Spinal cord (tissue), 10 donors: ENCODE measurements around the gene MYO1B. TPM values are rescaled to one million over a fixed set of nuclear protein-coding genes. Genes with fewer than 3 reads are reported as not detected.

ENCODE experiments used
- DNase-seq, 6 donors: peaks; one replicate each; pipeline versions ENCODE4 v3.0.0 to v3.0.0-alpha.2; 2013 to 2015; ENCODE audit warnings: low spot score in 6 of 6, low read depth in 4 of 6
- H3K27ac ChIP-seq: one replicate; pipeline ENCODE4 v1.5.1; 2013; ENCODE audit warnings: low read depth, low read length, control low read depth
- H3K27me3 ChIP-seq: one replicate; pipeline ENCODE4 v1.6.1; 2013; ENCODE audit warnings: low read length; ENCODE audit not compliant: control insufficient read depth, insufficient read depth
- H3K36me3 ChIP-seq: one replicate; pipeline ENCODE4 v1.6.1; 2013; ENCODE audit warnings: low read length; ENCODE audit not compliant: control insufficient read depth, insufficient read depth
- H3K4me1 ChIP-seq: one replicate; pipeline ENCODE4 v1.6.1; 2013; ENCODE audit warnings: low read length; ENCODE audit not compliant: control insufficient read depth, insufficient read depth
- H3K4me3 ChIP-seq: one replicate; pipeline ENCODE4 v1.5.1; 2013; ENCODE audit warnings: low read depth, low read length, control low read depth
- H3K9me3 ChIP-seq: one replicate; pipeline ENCODE4 v1.6.1; 2013; ENCODE audit warnings: low read length; ENCODE audit not compliant: control insufficient read depth, insufficient read depth
- WGBS: methylation state at CpG from one replicate; pipeline ENCODE4 v1.1.5; 2013; ENCODE audit warnings: missing lambda C conversion rate; ENCODE audit not compliant: insufficient coverage; 5-methylcytosine and 5-hydroxymethylcytosine counted together
- polyA plus RNA-seq, 2 donors: library from polyadenylated mRNA; unstranded; fragments of 120-200 nt; gene quantifications; one replicate each; pipeline ENCODE4 v1.2.1, GENCODE V29; 2013; ENCODE audit not compliant: insufficient read length in 2 of 2
- total RNA-seq, 2 donors: library from RNA; depleted of rRNA in 1 of 2; stranded (reverse); fragments of 120-200 nt in 1 of 2; fragments of >200 nt in 1 of 2; gene quantifications; one replicate each; pipeline versions ENCODE4 v1.2.3 to v1.2.4, GENCODE V29; 2013 to 2014
- donor health status: healthy.

The MYO1B gene
- total and polyA plus RNA-seq, 4 donors, result 33.5 to 67.6 (median 54.5) TPM

DNA sequence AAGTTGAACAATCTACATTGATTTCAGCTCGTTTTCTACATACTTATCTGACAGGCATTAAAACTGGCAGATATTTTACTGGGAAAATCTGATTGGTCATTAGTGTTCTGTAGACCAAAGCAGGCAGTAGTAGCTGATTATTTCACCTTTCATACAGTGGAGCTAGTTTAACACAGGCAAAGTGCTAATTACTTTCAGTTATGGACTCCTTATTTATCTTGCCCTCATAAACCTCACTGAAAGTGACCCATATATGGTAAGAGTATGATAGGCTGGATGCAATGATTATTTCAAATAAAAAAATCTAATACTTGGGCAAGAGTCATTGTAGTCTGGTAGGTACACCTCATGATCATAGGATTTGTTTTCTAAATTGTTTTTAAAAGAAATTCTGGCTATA is 129.7 kb downstream of the MYO1B start:
- Histone ChIP-seq H3K36me3 (no peaks in the 10 kb centered on the region), H3K27ac (no peak overlapping the region), H3K9me3 (no peaks in the 10 kb centered on the region), H3K4me1 (no peaks in the 10 kb centered on the region), H3K27me3 (no peaks in the 10 kb centered on the region), H3K4me3 (no peak overlapping the region)
- no CpG with 5 or more reads among the region's 1 CpG for WGBS
- no peak for DNase-seq

DNA sequence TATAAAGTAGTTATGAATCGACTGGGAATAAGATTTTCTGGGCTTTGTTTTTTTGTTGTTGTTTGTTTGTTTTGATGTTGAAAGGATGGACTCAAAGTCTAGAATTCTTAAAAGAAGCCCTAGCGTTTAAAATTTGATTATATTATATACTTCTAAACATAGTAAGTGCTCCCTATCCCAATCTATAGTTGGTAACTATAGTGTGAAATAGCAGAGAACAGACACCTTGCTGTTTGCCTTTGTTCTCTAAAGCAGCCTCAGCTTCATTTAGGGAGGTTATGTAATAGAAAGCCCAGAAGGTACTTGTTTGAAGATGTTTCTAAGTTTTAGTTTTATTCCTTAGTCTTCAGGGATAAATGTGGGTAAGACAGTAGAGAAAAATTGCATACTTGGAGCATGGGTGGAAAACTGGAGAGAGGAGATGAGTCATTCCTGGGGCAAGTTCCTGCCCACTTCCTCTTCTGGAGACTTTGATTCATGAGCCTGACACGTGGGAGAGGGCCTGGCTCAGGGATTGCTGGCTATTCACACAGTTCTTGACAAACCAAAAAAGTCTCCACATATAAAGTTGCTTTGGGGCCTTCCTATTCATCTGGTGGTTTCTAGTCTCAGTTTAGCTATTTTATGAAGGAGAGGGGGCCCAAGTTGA is 131.9 kb downstream of the MYO1B start:
- Histone ChIP-seq H3K4me1 (no peaks in the 10 kb centered on the region), H3K27me3 (no peaks in the 10 kb centered on the region), H3K9me3 (no peaks in the 10 kb centered on the region), H3K4me3 (no peak overlapping the region), H3K36me3 (no peaks in the 10 kb centered on the region), H3K27ac (no peak overlapping the region)
- no CpG with 5 or more reads among the region's 3 CpGs for WGBS
- peak in 1 of 6 donors; percentile 28 for DNase-seq

DNA sequence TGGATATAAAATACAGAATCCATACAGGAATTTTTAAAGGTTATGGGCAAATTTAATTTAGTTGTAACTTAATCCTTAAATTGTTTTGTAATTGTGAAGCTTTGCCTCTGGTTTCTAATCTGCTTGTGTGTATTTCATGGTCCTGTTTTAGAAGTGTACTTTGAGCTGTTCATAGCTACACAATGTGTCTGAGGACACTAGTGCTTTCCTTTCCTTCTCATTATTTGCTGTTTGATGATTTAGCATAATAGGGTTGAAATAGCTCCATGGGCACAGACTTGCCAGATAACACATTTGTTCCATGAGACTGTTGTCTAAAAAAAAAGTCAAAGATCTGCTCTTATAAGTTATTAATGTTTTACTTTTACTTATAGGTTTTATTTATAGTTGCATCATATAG is 134.2 kb downstream of the MYO1B start:
- Histone ChIP-seq H3K27ac (no peak overlapping the region), H3K4me1 (no peaks in the 10 kb centered on the region), H3K4me3 (no peak overlapping the region), H3K36me3 (no peaks in the 10 kb centered on the region), H3K27me3 (no peaks in the 10 kb centered on the region), H3K9me3 (no peaks in the 10 kb centered on the region)
- no peak for DNase-seq

DNA sequence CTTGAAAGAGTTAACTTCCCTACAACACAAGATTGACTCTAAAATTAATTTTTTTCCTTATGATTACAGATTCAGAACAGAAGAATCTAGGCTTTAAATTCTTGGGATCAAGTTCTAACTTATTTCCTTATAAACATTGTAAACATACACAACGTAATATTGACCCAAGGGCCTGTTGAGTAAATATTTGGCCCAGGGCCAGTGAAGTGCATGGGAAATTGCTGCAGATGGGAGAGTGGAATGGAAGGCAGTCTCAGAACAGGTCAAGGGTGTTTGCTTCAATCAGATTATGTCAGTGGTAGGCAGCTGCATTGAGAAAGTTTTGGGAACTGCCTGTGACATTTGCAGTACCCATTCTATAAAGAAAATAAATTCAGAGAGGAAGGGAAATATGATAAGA is 137.6 kb downstream of the MYO1B start:
- H3K9me3 ChIP-seq, result no peaks in the 10 kb centered on the region
- no peaks in the 10 kb centered on the region for H3K36me3 ChIP-seq
- H3K27me3 ChIP-seq, result no peaks in the 10 kb centered on the region
- H3K4me3 ChIP-seq, result no peak overlapping the region
- DNase-seq, result peak in 1 of 6 donors; percentile 29
- H3K4me1 ChIP-seq, result no peaks in the 10 kb centered on the region
- no CpG with 5 or more reads among the region's 1 CpG for WGBS
- H3K27ac ChIP-seq, result no peak overlapping the region

DNA sequence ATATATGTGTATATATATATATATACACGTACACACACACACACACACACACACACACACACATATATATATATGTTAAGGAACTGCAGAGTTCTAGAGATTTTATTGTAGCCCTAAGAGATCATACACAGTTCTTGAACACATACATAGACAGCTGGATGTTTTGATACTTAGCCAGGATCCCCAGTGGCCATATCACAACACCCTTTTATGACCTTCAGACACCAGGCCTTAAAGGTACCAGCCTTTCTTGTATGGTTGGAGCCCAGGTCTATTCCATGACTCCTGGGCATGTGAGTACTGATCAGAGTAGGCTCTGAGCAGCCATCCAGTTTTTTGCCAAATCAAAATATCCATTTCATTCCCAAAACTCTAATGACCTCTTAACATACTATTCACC is 138.3 kb downstream of the MYO1B start:
- Histone ChIP-seq H3K4me3 (no peak overlapping the region), H3K36me3 (no peaks in the 10 kb centered on the region), H3K4me1 (no peaks in the 10 kb centered on the region), H3K27ac (no peak overlapping the region), H3K27me3 (no peaks in the 10 kb centered on the region), H3K9me3 (no peaks in the 10 kb centered on the region)
- DNase-seq, result no peak
- WGBS, result no CpG with 5 or more reads among the region's 1 CpG

DNA sequence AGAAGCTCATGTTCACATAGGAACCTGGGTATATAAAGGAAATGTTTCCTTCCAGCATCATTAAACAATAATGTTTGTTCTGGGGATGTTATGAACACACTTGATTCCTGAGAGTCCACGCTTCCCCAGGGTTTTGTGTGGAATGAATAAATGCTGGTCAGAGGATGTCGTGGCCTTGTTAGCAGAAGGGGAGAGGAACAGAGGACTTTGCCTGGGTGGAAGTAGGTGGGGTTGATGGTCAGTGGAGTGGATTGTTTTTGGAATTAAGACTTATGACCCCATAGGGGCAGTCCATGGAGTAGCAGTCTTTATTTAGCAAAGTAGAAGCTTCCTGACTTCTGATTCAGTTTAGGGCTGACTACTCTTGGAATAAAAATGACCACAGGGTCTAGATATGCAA is 139.6 kb downstream of the MYO1B start:
- no peak for DNase-seq
- Histone ChIP-seq H3K9me3 (no peaks in the 10 kb centered on the region), H3K27me3 (no peaks in the 10 kb centered on the region), H3K36me3 (no peaks in the 10 kb centered on the region), H3K27ac (peak overlapping the region; percentile 19), H3K4me1 (no peaks in the 10 kb centered on the region), H3K4me3 (no peak overlapping the region)
- WGBS, result 85% methylated on average over 2 of the region's 2 CpGs

DNA sequence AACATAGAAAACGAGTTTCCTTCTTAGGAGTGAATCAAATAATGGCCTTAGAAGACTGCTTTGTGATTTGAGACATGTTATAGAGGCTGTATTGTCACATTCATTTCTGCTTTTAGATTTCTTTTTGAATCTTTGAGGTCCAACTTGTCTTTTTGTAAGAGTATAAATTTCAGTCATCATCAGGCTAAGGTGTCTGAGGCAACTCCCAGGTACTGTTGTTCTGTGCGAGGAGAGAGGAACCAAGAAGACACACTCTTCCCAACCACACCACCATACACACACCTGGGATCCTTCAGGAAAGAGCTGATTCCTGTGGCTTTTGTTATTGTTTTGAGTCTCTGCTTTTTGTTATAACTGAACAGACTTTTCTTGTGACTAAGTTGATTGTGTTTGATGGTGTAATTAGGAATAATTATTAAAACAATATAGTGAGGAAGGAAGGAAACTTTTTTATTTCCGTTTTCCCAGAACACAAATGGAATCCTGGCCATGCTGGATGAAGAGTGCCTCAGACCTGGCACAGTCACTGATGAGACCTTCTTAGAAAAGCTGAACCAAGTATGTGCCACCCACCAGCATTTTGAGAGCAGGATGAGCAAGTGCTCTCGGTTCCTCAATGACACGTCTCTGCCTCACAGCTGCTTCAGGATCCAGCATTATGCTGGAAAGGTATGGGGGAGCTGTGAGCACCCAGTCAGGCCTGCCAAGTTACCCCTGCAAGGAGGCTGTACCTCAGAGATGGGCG is 140.4 kb downstream of the MYO1B start:
- H3K9me3 ChIP-seq, result no peaks in the 10 kb centered on the region
- H3K27ac ChIP-seq, result no peak overlapping the region
- no peak for DNase-seq
- H3K4me1 ChIP-seq, result no peaks in the 10 kb centered on the region
- no peaks in the 10 kb centered on the region for H3K27me3 ChIP-seq
- no peak overlapping the region for H3K4me3 ChIP-seq
- WGBS, result 93% methylated on average over 3 of the region's 6 CpGs
- no peaks in the 10 kb centered on the region for H3K36me3 ChIP-seq

DNA sequence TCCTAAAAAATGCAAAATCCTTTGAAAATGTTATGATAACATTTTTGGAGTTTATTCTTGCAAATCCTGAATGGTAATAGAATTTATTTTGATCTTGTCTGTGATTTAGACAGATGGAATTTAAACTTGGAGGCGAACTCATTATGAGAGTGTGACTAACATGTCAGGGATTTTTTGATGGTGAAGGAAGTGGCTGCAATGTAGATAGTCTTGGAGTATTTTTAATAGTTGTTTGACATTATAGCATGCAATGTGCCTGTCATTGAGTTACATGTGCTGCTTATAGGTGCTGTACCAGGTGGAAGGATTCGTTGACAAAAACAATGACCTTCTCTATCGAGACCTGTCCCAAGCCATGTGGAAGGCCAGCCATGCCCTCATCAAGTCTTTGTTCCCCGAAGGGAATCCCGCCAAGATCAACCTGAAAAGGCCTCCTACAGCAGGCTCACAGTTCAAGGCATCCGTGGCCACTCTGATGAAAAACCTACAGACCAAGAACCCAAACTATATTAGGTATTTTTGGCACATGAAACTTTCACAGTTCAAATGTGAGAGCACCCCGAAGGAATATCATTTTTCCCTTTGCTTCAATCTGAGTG is 141.8 kb downstream of the MYO1B start:
- 88% methylated on average over 4 of the region's 7 CpGs for WGBS
- H3K9me3 ChIP-seq, result no peaks in the 10 kb centered on the region
- peak in 1 of 6 donors; percentile 18 for DNase-seq
- H3K27me3 ChIP-seq, result no peaks in the 10 kb centered on the region
- H3K36me3 ChIP-seq, result peaks cover 5% of the 10 kb centered on the region
- H3K4me1 ChIP-seq, result no peaks in the 10 kb centered on the region
- H3K27ac ChIP-seq, result no peak overlapping the region
- H3K4me3 ChIP-seq, result no peak overlapping the region

DNA sequence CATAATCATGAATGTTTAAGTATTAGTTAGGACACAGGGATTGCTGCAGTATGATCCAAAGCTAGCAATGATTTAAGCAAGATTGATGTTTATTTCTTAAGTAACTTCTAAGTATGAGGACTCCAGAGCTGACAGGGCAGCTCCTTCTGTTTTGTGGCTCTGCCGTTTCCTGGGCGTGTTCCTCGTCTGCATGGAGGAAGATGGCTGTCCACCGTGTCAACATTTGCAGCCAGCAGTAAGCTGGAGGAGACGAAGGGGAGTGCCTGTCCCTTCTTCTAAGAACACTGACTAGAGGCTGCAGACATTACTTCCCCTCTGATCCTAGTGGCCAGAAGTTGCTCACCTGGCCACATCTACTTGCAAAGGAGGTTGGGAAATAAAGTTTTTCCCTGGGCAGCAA is 144.1 kb downstream of the MYO1B start:
- Histone ChIP-seq H3K36me3 (peaks cover 5% of the 10 kb centered on the region), H3K27ac (no peak overlapping the region), H3K4me1 (no peaks in the 10 kb centered on the region), H3K9me3 (no peaks in the 10 kb centered on the region), H3K27me3 (no peaks in the 10 kb centered on the region), H3K4me3 (no peak overlapping the region)
- DNase-seq, result no peak
- WGBS, result 87% methylated on average over 5 of the region's 5 CpGs

DNA sequence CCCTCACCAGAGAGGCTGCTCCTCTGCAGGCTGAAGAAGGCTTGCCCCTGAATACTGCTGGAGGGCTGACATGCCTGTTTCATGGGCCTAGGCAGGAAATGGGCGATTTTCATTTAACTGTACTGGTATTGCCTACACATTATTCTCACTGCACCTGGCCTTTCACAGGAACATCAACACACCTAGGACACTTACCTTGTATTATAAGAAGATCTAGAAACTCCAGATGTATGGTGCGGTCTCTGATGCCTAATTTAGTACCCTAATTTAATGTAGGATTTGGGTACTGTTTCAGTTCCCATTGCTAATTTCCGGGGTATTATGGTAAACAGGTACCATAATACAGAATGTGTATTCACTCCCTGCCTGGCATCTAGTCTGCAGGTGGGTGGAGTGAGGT is 146.0 kb downstream of the MYO1B start:
- 100% methylated on average over 1 of the region's 3 CpGs for WGBS
- DNase-seq, result no peak

More for the DNA sequence above, 146.0 kb downstream of the MYO1B start:
- H3K4me1 ChIP-seq, result no peaks in the 10 kb centered on the region
- H3K27me3 ChIP-seq, result no peaks in the 10 kb centered on the region
- no peaks in the 10 kb centered on the region for H3K9me3 ChIP-seq
- peaks cover 5% of the 10 kb centered on the region for H3K36me3 ChIP-seq
- no peak overlapping the region for H3K27ac ChIP-seq
- no peak overlapping the region for H3K4me3 ChIP-seq
